Peyer's patch (tissue), 4 donors: Measurements from ENCODE around the gene BCAR1.
"Not testable (repeated sequence)": the region's sequence is repeated elsewhere in the genome, so short reads cannot be mapped to it uniquely, and the experiment has no call there.

Experiments used
- CTCF ChIP-seq, 6 experiments: fragments of 450-650 bp in 4 of 6; fragments of 200-600 bp in 2 of 6; sonication (generic) in 1 of 6; IDR thresholded peaks; one replicate each; pipeline ENCODE4 v1.5.1; 2017 to 2019; ENCODE audit warnings: antibody characterized with exemption in 6 of 6, mild to moderate bottlenecking in 3 of 6, moderate library complexity in 1 of 6
- POLR2A ChIP-seq, 2 donors: fragments of 450-650 bp; IDR thresholded peaks; one replicate each; pipeline ENCODE4 v1.5.1; 2017; ENCODE audit warnings: antibody characterized with exemption in 2 of 2, mild to moderate bottlenecking in 2 of 2, moderate library complexity in 2 of 2

GRCh38 chr16:75281009-75281408, 29.6 kb upstream of the BCAR1 start:
- TF ChIP-seq CTCF, POLR2A (IDR thresholded peaks at IDR 0.05): not testable (repeated sequence)
